Caki2 (cell line): ENCODE data around the gene TBC1D19. TPM values are rescaled to one million over a fixed set of nuclear protein-coding genes. Genes with fewer than 3 reads are reported as not detected.
A peak's percentile ranks its signal among the peaks of the same experiment; 100 is the strongest.

Experiments
- DNase-seq: peaks from one replicate; pipeline ENCODE4 v3.0.0-alpha.2; 2015; ENCODE audit warnings: low read depth
- in situ Hi-C: cut with HindIII; loops from 2 replicates; pipeline ENCODE4 v1.10.0; 2016; ENCODE audit warnings: low sequenced_read_pairs, low pct_unique_long_range_greater_than_20kb, mixed read lengths
- total RNA-seq: library from RNA; depleted of rRNA; stranded (reverse); fragments of >200 nt; shearing (Covaris generic); gene quantifications from 2 replicates; pipeline ENCODE4 v1.2.3, GENCODE V29; 2014; ENCODE audit warnings: low replicate concordance; rRNA removed

The TBC1D19 gene
- total RNA-seq, 1 experiment from 2014 or later: 47.4 TPM

DNA sequence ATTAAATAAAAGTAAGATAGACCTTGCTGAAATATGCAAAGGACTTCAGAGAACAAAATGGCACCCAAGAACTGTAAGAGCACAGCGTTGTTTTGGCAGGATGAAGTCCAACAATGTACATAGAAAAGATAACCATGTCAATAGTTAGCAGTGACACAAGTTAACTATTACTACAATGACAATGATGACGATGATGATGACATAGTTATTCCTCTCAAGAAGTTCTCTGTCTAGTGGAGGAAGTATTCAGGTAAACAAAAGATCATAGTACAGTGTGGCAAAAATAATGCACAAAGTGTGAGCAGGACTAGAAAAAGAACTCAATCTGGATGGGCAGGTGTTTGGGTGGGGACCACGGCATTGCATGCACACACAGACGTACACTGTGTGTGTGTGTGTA lies 201.4 kb downstream of the TBC1D19 start:
- no peak for DNase-seq
- in situ Hi-C loops: no loop called here

DNA sequence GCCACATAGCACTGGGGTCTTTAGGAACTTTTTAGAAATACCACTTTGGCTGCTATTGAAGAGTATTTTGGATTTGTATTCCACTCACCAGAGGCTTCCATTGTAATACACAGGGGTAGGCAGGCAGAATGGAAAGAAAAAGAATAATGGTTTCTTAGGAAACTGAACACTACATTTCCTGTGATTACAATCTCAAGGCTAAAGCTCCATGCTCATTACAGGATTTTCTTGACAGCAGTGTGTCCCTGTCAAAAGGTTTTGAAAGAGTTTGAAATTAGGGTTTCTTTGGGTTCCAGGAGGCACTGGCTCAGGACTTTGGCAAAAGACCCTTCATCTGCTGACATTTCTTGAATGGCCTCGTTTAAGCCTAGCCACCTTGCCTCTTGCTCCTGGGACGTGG lies 201.9 kb downstream of the TBC1D19 start:
- in situ Hi-C loops: no loop called here
- no peak for DNase-seq

DNA sequence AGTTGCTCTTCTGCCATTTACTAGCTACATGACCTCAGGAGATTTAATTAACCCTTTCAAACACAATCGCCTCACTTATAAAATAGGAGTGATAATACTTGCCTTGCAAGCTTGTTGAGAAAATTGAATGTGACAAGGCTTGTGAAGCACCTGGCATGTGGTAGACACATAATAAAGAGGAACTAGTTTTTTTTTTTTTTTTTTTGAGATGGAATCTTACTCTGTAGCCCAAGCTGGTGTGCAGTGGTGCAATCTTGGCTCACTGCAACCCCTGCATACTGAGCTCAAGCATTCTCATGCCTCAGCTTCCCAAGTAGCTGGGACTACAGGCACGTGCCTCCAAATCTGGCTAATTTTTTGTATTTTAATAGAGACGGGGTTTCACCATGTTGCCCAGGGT lies 203.0 kb downstream of the TBC1D19 start:
- DNase-seq: no peak
- in situ Hi-C loops: no loop called here

DNA sequence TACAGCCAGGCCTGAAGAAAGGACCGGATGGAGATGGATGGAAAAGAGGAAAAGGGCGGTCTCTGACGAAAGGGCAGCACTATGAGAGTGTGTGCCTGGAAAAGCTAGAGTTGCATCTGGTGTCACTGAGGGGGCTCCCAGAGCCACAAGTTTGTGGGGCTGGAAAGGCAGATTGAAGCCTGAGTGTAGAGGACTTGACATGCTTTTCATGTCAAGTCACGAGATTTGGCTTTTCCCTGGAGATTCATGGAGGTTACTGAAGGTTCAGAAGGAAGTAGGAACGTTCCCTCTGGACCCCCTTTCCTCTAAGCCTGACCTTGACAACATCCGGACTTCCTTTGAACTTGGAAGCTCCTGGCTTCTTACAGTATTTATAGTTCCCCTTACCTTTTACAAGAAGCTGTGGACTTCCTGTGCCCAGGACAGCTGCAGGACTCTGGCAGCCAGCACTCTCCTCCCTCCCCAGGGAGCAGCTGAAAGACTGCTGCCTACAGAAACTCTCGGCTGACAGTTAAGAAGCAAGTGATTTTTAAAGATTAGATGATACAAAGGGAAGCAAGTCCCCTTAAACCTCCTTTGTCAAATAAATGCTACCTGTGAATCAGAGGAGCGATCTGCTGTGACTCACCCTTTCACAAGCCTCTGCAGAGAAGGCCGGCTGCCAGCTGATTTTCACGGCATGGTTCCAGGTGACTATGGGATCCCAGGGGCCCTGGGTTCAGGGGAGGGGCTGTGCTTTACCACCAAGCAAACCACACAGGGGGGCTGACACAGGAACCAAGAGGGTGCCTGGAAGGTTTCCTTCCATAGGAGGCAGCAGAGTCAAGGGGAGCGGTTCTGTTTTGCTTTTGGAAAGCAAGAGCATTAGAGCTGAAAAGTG lies 203.8 kb downstream of the TBC1D19 start:
- peak; percentile 67 for DNase-seq
- in situ Hi-C loops: no loop called here

DNA sequence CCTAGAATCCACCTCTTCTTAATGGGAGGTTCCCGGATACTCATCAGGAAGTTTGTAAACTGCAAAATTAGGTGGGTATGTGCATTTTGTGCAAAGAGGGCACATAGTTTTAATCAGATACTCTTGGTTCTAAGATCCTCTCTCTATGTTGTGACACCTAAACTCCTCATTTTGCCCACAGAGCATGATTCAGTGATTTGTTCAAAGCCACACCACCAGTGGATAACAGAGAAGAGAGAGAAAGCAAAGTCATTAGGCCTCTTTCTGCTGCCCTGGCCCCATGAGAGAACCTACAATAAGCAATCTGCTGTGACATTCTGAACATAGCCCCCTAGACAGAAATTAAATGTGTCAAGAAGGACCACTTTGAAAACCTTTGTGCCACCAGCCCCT lies 204.5 kb downstream of the TBC1D19 start:
- in situ Hi-C loops: no loop called here
- DNase-seq: no peak

DNA sequence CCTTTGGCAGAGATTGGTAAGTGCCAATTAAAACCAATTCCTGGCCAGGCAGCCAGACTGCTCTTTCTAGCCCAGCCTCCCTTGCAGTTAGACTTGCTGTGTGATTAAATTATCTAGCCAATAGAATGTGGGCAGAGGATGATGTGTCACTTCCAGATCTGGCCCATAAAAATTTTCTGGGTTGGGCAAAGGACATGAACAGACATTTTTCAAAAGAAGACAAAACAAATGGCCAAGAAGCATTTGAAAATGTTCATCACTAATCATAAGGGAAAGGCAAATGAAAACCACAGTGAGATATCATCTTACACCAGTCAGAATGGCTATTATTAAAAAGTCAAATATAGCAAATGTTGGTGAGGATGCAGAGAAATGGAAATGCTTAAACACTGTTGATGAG lies 205.3 kb downstream of the TBC1D19 start:
- in situ Hi-C loops: no loop called here
- DNase-seq: no peak

DNA sequence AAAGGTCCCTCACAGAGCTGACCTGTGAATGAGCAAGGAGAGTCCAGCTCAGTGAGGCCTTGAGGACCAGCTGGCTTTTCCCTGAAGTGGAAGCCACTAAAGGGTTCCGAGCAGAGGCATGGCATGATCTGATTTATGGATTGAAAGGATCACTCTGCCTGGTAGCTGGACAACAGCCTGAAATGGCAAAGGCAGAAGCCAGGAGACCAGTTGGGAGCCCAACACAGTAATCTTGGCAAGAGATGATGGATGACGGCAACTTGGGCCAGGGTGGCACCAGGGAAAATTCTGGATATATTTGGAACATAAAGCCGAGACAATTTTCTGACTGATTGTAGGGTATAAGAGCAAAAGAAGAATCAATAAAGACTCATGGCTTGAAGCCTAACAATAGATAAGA lies 207.5 kb downstream of the TBC1D19 start:
- no peak for DNase-seq
- in situ Hi-C loops: no loop called here

DNA sequence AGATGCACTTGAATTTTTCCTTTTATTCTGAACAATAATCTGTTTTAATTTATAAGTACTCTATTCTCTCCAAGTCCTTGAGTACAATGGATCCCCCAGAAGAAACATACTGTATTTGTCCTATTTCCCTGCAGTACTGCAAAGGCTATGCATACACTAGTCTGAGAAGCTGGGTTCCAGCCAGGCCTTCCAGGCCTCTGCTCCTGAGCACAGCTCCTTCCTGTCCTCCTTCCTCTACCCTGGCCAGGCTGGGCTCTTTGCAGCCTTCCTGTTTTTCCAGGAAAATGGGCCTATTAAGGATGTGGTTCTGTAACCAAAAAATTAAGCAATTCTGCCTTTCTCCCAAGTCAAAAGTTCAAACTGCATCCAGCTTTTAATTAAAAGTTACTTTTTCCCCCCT lies 208.8 kb downstream of the TBC1D19 start:
- DNase-seq: no peak
- in situ Hi-C loops: no loop called here

DNA sequence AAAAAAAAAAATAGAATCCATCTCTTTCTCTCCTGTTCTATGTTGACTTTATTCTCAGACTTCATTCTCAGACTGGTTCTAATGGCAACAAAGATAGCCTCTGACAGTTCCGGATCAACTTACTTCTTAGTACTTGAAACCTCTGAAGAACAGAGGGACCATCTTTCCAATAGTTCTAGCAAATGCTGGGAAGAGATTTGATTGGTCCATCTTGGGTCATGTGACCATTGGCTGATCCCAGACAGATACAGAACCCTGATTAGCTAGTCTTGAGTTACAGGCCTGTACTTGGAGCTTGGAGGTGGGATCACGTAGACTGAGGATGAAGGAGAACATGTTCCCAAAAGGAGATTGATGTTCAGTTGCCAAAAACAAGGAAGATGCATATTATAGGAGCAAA lies 209.9 kb downstream of the TBC1D19 start:
- DNase-seq: no peak
- in situ Hi-C loops: no loop called here

DNA sequence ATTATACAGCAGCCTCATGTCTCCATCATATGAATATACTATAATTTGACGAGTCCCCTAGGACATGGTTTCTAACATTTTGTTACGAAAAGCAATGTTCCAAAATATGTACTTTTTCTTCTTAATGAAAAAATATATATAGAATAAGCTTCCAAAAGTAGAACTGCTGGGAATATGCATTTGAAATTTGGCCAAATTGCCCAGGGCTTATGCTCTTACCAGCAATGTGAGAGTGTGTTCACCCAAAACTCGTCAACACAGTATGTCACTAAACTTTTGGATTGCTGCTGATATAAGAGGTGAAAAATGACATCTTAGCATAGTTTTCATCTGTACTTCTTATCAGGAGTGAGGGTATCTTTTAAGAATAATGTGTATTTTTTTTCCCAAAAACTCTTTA lies 212.2 kb downstream of the TBC1D19 start:
- no peak for DNase-seq
- in situ Hi-C loops: no loop called here

DNA sequence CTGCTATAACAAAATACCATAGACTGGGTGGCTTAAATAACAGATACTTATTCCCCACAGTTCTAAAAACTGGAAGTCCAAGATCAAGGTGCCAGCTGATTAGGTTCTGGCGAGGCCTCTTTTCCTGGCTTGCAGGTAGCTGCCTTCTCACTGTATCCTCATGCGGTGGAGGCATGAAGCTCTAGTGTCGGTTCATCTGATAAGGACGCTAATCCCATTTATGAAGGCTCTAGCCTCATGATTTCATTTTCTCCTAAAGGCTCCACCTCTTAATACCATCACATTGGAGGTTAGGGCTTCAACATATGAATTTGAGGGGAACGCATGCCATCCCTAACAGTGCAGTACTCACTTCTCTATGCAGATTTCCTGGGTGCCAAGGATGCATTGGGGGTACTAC lies 218.9 kb downstream of the TBC1D19 start:
- in situ Hi-C loops: no loop called here
- DNase-seq: no peak

DNA sequence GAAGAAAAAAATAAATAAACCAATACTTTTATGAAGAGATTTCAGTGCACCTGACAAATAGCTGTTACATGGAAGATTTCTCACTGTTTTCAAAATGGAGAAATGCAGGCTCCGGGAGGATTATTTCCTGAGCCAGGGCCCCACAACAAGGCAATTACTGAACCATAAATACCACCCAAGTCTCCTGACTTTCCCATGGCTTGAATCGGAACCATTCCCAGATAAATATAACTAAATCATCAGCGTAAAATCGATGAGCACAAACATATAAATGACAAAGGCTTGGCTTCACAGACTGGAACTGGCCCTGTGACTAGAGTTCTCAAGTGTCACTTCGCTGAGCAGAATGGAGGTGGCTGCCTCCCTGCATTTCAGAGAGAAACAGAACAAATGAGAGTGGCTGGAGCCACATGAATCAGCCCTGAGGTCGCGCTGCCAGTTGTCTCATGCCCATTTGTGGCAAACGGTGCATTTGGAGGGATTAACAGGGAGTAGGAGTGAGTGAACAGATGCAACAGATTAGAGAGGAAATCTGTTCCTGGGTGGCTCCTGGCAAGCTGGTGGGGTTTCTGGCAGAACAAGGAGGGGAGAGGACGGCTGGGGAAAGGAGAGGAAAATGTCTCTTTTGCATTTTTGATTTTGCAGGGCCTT lies 219.5 kb downstream of the TBC1D19 start:
- DNase-seq: no peak
- in situ Hi-C loops: no loop called here

DNA sequence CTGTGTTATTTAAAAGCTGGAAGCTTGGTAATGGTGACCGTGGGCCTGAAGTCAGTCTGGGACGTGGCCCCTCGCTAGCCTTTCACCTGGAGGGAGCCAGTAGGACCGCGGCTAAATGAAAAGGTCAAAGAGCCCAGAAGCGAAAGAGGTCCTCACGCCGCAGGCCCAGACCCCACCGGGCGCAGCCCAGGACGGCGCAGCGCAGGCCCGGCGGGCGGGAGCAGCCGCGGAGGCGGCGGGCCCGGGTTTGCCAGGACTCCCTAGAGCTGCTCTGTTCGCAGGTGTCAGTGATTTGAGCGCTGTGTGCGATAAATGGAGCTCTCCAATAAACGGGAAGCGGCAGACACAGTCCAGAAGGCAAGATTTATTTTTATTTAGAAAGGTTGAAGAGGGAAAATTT lies 220.6 kb downstream of the TBC1D19 start:
- in situ Hi-C loops: no loop called here
- DNase-seq: no peak

DNA sequence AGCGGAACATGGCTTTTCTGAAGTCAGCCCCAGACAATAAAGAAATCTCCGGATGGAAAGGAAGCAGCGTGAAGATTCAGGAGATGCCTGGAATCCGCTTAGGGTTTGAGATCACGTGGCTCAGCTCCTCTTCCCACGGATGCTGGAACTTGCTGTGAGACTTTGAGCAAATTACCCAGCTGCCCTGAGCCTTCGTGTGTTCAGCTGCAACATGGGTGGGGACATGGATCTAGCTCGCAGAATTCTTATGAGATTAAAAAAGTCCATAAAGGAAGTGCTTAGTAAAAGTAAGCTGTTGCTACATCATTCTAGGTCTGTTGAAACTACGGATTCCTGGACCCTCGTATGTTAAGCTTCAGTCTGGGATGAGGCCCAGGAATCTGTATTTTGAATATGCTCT lies 221.0 kb downstream of the TBC1D19 start:
- in situ Hi-C loops: no loop called here

More for the DNA sequence above, 221.0 kb downstream of the TBC1D19 start:
- no peak for DNase-seq

Other genes starting within 250 kb of the TBC1D19 start
- not detected in 2 replicates for gene CCKAR, start 93.6 kb upstream of the TBC1D19 start, total RNA-seq